PC-9 (cell line): Measurements from ENCODE around the gene PADI6. TPM values are rescaled to one million over a fixed set of nuclear protein-coding genes. Genes with fewer than 3 reads are reported as not detected.

Source experiments
- BruUV-seq: library from RNA; stranded (reverse); fragments of 400-500 nt; replicated peaks from 2 replicates; lab custom pipeline; 2021; lab: Mats Ljungman, UMichigan
- CTCF ChIA-PET: fragments of 300-600 bp; sonication (Branson Sonifier 250); formaldehyde crosslinking; loops from one replicate; lab custom pipeline; 2022; ENCODE audit warnings: antibody characterized with exemption; lab: Charles Lee
- POLR2A ChIA-PET: fragments of 300-600 bp; sonication (Branson Sonifier 250); formaldehyde crosslinking; loops from one replicate; lab custom pipeline; 2022; ENCODE audit warnings: antibody characterized with exemption; ENCODE audit not compliant: unreplicated experiment; lab: Charles Lee
- DNase-seq, 2 experiments: peaks; one replicate each; pipeline versions ENCODE4 v3.0.0 to v3.0.0-alpha.2; 2015 to 2022; ENCODE audit warnings: mixed read lengths in 1 of 2
- H2AFZ ChIP-seq: fragments of 200-600 bp; sonication (generic); 2 replicates; pipeline ENCODE4 v1.8.1; 2017; ENCODE audit warnings: antibody characterized with exemption
- H3F3A ChIP-seq: fragments of 200-600 bp; sonication (generic); 2 replicates; pipeline ENCODE4 v1.8.1; 2017; ENCODE audit warnings: antibody characterized with exemption, mild to moderate bottlenecking, low read depth; ENCODE audit not compliant: insufficient read depth
- H3K27ac ChIP-seq: fragments of 200-600 bp; sonication (generic); 2 replicates; pipeline ENCODE4 v1.6.1; 2016; ENCODE audit warnings: mixed run types
- H3K27me3 ChIP-seq: fragments of 200-600 bp; sonication (generic); 2 replicates; pipeline ENCODE4 v1.6.1; 2016; ENCODE audit warnings: low read depth, mixed run types; ENCODE audit not compliant: insufficient read depth
- H3K36me3 ChIP-seq: fragments of 200-600 bp; sonication (generic); 2 replicates; pipeline ENCODE4 v1.6.1; 2016; ENCODE audit warnings: low read depth, mixed run types
- H3K4me1 ChIP-seq: fragments of 200-600 bp; sonication (generic); replicated peaks from 2 replicates; pipeline ENCODE4 v1.6.1; 2016; ENCODE audit warnings: mixed run types; ENCODE audit not compliant: insufficient read depth
- H3K4me2 ChIP-seq: fragments of 200-600 bp; sonication (generic); 2 replicates; pipeline ENCODE4 v1.6.1; 2017; ENCODE audit warnings: mixed run types
- H3K4me3 ChIP-seq: fragments of 200-600 bp; sonication (generic); 2 replicates; pipeline ENCODE4 v1.6.1; 2016; ENCODE audit warnings: mixed run types
- H3K79me2 ChIP-seq: fragments of 200-600 bp; sonication (generic); 2 replicates; pipeline ENCODE4 v1.6.1; 2017; ENCODE audit warnings: low read depth, mixed run types
- H3K9me2 ChIP-seq: fragments of 200-600 bp; sonication (generic); 2 replicates; pipeline ENCODE4 v1.8.1; 2017; ENCODE audit warnings: mild to moderate bottlenecking; ENCODE audit not compliant: insufficient read depth
- H3K9me3 ChIP-seq: fragments of 200-600 bp; sonication (generic); 2 replicates; pipeline ENCODE4 v1.8.1; 2016; ENCODE audit warnings: low read depth; ENCODE audit not compliant: insufficient read depth
- H4K20me1 ChIP-seq: fragments of 200-600 bp; sonication (generic); 2 replicates; pipeline ENCODE4 v1.8.1; 2017; ENCODE audit not compliant: insufficient read depth
- EZH2 ChIP-seq: fragments of 200-600 bp; sonication (generic); IDR thresholded peaks from 2 replicates; pipeline ENCODE4 v1.8.0; 2017; ENCODE audit warnings: antibody characterized with exemption, low read depth
- intact Hi-C: fragments of 100-400 bp; cut with micrococcal nuclease; formaldehyde crosslinking; loops from one replicate; pipeline ENCODE4 v1.10.0; 2022; ENCODE audit not compliant: unreplicated experiment
- total RNA-seq: library from RNA; stranded (reverse); gene quantifications from 2 replicates; pipeline ENCODE4 v1.2.3, GENCODE V29; 2021
- TF ChIP-seq, protein P1 (sequence below): fragments of 200-600 bp; sonication (generic); conservative IDR thresholded peaks from 2 replicates; pipeline ENCODE4 v1.6.1; 2017; ENCODE audit warnings: mixed run types, antibody characterized with exemption, mild to moderate bottlenecking, moderate library complexity

PADI6 gene
- total RNA-seq, 1 experiment from 2014 or later = 0.20 TPM

DNA sequence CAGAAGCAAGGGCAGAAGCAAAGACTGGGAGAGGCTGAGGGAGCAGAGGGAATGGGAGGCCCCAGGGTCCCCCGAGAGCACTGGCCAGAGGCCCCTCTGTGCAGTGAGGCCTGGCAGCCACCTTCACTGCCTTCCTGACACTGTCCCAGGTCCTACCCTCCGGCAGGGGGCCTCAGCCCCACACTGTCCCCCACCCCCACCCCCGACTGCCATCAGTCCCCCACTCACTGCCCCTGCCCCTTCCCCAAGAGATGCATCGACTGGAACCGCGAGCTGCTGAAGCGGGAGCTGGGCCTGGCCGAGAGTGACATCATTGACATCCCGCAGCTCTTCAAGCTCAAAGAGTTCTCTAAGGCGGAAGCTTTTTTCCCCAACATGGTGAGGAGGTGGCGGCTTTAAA lies 13.0 kb upstream of the PADI6 start:
- POLR2A ChIA-PET = no interaction called here
- TF ChIP-seq, protein P1, sequence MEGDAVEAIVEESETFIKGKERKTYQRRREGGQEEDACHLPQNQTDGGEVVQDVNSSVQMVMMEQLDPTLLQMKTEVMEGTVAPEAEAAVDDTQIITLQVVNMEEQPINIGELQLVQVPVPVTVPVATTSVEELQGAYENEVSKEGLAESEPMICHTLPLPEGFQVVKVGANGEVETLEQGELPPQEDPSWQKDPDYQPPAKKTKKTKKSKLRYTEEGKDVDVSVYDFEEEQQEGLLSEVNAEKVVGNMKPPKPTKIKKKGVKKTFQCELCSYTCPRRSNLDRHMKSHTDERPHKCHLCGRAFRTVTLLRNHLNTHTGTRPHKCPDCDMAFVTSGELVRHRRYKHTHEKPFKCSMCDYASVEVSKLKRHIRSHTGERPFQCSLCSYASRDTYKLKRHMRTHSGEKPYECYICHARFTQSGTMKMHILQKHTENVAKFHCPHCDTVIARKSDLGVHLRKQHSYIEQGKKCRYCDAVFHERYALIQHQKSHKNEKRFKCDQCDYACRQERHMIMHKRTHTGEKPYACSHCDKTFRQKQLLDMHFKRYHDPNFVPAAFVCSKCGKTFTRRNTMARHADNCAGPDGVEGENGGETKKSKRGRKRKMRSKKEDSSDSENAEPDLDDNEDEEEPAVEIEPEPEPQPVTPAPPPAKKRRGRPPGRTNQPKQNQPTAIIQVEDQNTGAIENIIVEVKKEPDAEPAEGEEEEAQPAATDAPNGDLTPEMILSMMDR = no peak
- TF ChIP-seq EZH2 = no peak

DNA sequence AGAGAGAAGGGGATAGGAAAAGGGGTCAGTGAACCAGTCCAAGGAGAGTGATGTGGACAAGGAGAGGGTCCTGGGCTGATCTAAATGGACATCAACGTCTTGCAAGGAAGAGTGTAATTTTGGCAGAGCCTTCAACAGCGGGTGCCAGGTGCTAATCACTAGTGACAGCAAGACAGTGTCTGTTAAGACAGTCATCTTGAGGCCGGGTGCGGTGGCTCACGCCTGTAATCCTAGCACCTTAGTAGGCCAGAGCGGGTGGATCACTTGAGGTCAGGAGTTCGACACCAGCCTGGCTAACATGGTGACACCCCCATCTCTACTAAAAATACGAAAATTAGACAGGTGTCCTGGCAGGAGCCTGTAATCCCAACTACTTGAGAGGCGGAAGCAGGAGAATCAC lies 12.2 kb upstream of the PADI6 start:
- ChIA-PET POLR2A (no interaction called here), CTCF (no interaction called here)
- no peaks in the 10 kb centered on the region for H3K36me3 ChIP-seq
- TF ChIP-seq EZH2 = no peak
- DNase-seq = no peak
- no peaks in the 10 kb centered on the region for H4K20me1 ChIP-seq
- H3F3A ChIP-seq = no peaks in the 10 kb centered on the region
- no peak overlapping the region for H3K4me2 ChIP-seq
- no peak overlapping the region for H2AFZ ChIP-seq
- H3K9me2 ChIP-seq = no peaks in the 10 kb centered on the region
- intact Hi-C loops = no loop called here
- no peaks in the 10 kb centered on the region for H3K4me1 ChIP-seq
- H3K27ac ChIP-seq = no peak overlapping the region
- H3K79me2 ChIP-seq = no peaks in the 10 kb centered on the region
- H3K4me3 ChIP-seq = no peak overlapping the region
- no peaks in the 10 kb centered on the region for H3K9me3 ChIP-seq
- BruUV-seq = no TSS peak
- H3K27me3 ChIP-seq = no peaks in the 10 kb centered on the region

More for the DNA sequence above, 13.0 kb upstream of the PADI6 start:
- H3K9me3 ChIP-seq = no peaks in the 10 kb centered on the region
- no peak overlapping the region for H3K4me2 ChIP-seq
- H3K79me2 ChIP-seq = no peaks in the 10 kb centered on the region
- CTCF ChIA-PET = no interaction called here
- H3K9me2 ChIP-seq = no peaks in the 10 kb centered on the region
- intact Hi-C loops = no loop called here
- no peaks in the 10 kb centered on the region for H4K20me1 ChIP-seq
- H3K36me3 ChIP-seq = no peaks in the 10 kb centered on the region
- H2AFZ ChIP-seq = no peak overlapping the region
- no peaks in the 10 kb centered on the region for H3K27me3 ChIP-seq
- H3F3A ChIP-seq = no peaks in the 10 kb centered on the region
- BruUV-seq = no TSS peak
- H3K4me3 ChIP-seq = no peak overlapping the region
- H3K27ac ChIP-seq = no peak overlapping the region
- no peaks in the 10 kb centered on the region for H3K4me1 ChIP-seq
- no peak for DNase-seq

DNA sequence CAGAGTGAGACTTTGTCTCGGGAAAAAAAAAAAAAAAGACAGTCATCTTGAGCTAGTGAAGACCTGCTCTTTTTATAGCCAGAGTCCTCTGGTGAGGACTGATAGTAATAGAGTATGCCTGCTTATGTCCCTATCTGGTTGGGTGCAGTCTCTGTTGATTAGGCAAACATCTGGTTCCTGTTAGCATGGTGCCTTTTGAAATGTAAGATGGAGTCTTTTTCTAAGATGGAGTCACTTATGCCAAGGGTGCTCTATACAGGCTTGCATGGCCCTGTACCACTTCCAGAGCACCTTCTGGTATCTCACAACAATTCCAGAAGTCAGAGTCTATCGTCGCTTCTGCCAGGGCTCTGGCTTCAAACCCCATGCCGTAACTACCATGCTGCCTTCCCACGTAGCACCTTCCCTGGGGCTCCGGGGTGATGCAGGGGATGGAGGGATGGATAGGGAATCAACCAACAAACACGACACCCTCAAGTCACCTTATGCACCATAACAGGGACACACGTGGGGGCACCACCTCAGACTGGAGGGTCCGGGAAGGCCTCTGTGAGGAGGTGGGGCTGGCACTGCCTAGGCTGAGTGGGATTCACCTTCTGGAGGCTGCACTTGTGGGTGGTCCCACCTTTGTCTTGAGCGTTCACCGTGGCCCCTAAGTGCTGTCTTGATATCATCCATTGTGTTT lies 11.6 kb upstream of the PADI6 start:
- no peak overlapping the region for H3K4me3 ChIP-seq
- ChIA-PET CTCF (no interaction called here), POLR2A (no interaction called here)
- H3K27me3 ChIP-seq = no peaks in the 10 kb centered on the region
- H3K9me2 ChIP-seq = no peaks in the 10 kb centered on the region
- no peak for DNase-seq
- H3K9me3 ChIP-seq = no peaks in the 10 kb centered on the region
- intact Hi-C loops = no loop called here
- H3K4me2 ChIP-seq = no peak overlapping the region
- H2AFZ ChIP-seq = no peak overlapping the region
- H3K27ac ChIP-seq = no peak overlapping the region
- no peaks in the 10 kb centered on the region for H3K79me2 ChIP-seq
- no peaks in the 10 kb centered on the region for H3F3A ChIP-seq
- no peaks in the 10 kb centered on the region for H4K20me1 ChIP-seq
- BruUV-seq = no TSS peak
- TF ChIP-seq, protein P1 = no peak
- TF ChIP-seq EZH2 = no peak
- no peaks in the 10 kb centered on the region for H3K36me3 ChIP-seq
- H3K4me1 ChIP-seq = peaks cover 2% of the 10 kb centered on the region; the same call in 1 of the 2 replicates

DNA sequence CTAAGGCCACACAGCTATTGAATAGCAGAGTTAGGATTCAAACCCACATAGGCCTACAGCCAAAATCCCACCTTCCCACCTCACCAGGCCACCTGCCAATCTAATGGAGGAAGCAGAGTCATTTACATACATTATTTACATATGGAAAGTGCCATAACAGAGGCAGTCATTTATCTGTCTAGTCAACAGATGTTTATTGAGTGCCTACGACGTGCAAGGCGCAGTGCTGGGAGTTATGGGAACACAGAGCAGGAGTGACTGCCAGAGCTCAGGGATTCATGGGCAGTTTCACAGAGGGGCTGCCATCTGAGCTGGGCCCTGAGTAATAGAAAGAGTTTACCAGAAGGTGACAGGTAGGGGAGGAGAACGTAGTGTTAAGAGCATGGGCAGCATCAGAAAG lies 10.3 kb upstream of the PADI6 start:
- BruUV-seq = no TSS peak
- Histone ChIP-seq H4K20me1 (no peaks in the 10 kb centered on the region), H3K9me3 (no peaks in the 10 kb centered on the region), H3K9me2 (no peaks in the 10 kb centered on the region), H3K4me2 (no peak overlapping the region), H3F3A (no peaks in the 10 kb centered on the region), H3K4me3 (no peak overlapping the region), H3K27ac (no peak overlapping the region), H3K4me1 (peaks cover 7% of the 10 kb centered on the region; the same call in 1 of the 2 replicates), H2AFZ (no peak overlapping the region), H3K27me3 (no peaks in the 10 kb centered on the region), H3K79me2 (no peaks in the 10 kb centered on the region), H3K36me3 (no peaks in the 10 kb centered on the region)
- intact Hi-C loops = no loop called here
- ChIA-PET CTCF (interaction anchor here (0.6 kb wide), 1 partner anchor 16 kb away, joined by 3 read pairs; no protein-coding TSS in a partner anchor), POLR2A (no interaction called here)
- TF ChIP-seq, protein P1 = no peak
- TF ChIP-seq EZH2 = no peak
- no peak for DNase-seq
